Gastroesophageal sphincter (tissue), 4 donors: ENCODE measurements around the gene SDK1. TPM values are rescaled to one million over a fixed set of nuclear protein-coding genes. Genes with fewer than 3 reads are reported as not detected.

ENCODE experiments used
- ATAC-seq: fragments of 150-250 bp; one replicate; pipeline ENCODE4 v1.9.1; 2016; ENCODE audit warnings: mild to moderate bottlenecking, moderate library complexity
- H3K27ac ChIP-seq, 4 donors: fragments of 200-600 bp; sonication (generic) in 3 of 4; 1 replicate in 3 of 4; 2 replicates in 1 of 4; pipeline ENCODE4 v1.5.1; 2016 to 2019
- H3K27me3 ChIP-seq: fragments of 200-600 bp; sonication (generic); one replicate; pipeline ENCODE4 v1.5.1; 2019
- H3K36me3 ChIP-seq, 2 donors: fragments of 200-600 bp; sonication (generic); one replicate each; pipeline ENCODE4 v1.5.1; 2019; ENCODE audit warnings: control low read depth in 1 of 2
- H3K4me1 ChIP-seq, 3 donors: fragments of 200-600 bp; sonication (generic); 1 replicate in 2 of 3; 2 replicates in 1 of 3; pipeline ENCODE4 v1.5.1; 2016 to 2019; ENCODE audit warnings: control low read depth in 2 of 3
- H3K4me3 ChIP-seq, 2 donors: fragments of 200-600 bp; sonication (generic); one replicate each; pipeline ENCODE4 v1.5.1; 2019; ENCODE audit warnings: mild to moderate bottlenecking in 1 of 2, moderate library complexity in 1 of 2
- H3K9me3 ChIP-seq, 3 donors: fragments of 200-600 bp; sonication (generic); one replicate each; pipeline ENCODE4 v1.5.1; 2017 to 2019; ENCODE audit warnings: control low read depth in 2 of 3
- CTCF ChIP-seq, 4 experiments: fragments of 200-600 bp in 2 of 4; fragments of 450-650 bp in 2 of 4; sonication (generic) in 1 of 4; IDR thresholded peaks; one replicate each; pipeline ENCODE4 v1.5.1; 2017 to 2019; ENCODE audit warnings: antibody characterized with exemption in 4 of 4, mild to moderate bottlenecking in 2 of 4, moderate library complexity in 2 of 4
- EP300 ChIP-seq: sonication (generic); formaldehyde crosslinking; IDR thresholded peaks from one replicate; pipeline ENCODE4 v1.6.1; 2017; ENCODE audit warnings: antibody characterized with exemption, mild to moderate bottlenecking
- POLR2A ChIP-seq, 2 donors: fragments of 450-650 bp; IDR thresholded peaks; one replicate each; pipeline ENCODE4 v1.6.1; 2017; ENCODE audit warnings: antibody characterized with exemption in 2 of 2, mild to moderate bottlenecking in 2 of 2, moderate library complexity in 1 of 2
- POLR2AphosphoS5 ChIP-seq: sonication (generic); formaldehyde crosslinking; IDR thresholded peaks from one replicate; pipeline ENCODE4 v1.6.1; 2017; ENCODE audit warnings: antibody characterized with exemption
- WGBS, 2 donors: methylation state at CpG; one replicate each; pipeline ENCODE4 v1.1.5; 2018; ENCODE audit warnings: low coverage in 1 of 2; 5-methylcytosine and 5-hydroxymethylcytosine counted together
- total RNA-seq, 4 donors: library from RNA; depleted of rRNA; stranded (reverse); fragments of >200 nt; gene quantifications; one replicate each; pipeline ENCODE4 v1.1.0, GENCODE V29; 2016

The SDK1 gene
- total RNA-seq, 4 donors from 2014 or later = 6.1 to 13.6 (median 8.7) TPM

- Histone ChIP-seq H3K27ac (no peak overlapping the region), H3K4me1 (no peaks in the 10 kb centered on the region), H3K4me3 (no peak overlapping the region), H3K36me3 (no peaks in the 10 kb centered on the region), H3K27me3 (no peaks in the 10 kb centered on the region), H3K9me3 (no peaks in the 10 kb centered on the region)
- no peak for ATAC-seq
- TF ChIP-seq POLR2AphosphoS5 = no peak
- no peak for TF ChIP-seq POLR2A (IDR thresholded peaks at IDR 0.05)
- no peak for TF ChIP-seq CTCF (IDR thresholded peaks at IDR 0.05)
- no peak for TF ChIP-seq EP300
- WGBS, 2 donors = 80 to 90% methylated on average over 4 to 10 of the region's 25 CpGs
Observed at GRCh38 chr7:4237296-4238235, 936.5 kb downstream of the SDK1 start.

GRCh38 chr7:4238861-4239260, 937.8 kb downstream of the SDK1 start:
- no peak for ATAC-seq
- Histone ChIP-seq H3K4me3 (no peak overlapping the region), H3K4me1 (no peaks in the 10 kb centered on the region), H3K36me3 (no peaks in the 10 kb centered on the region), H3K27ac (no peak overlapping the region), H3K27me3 (no peaks in the 10 kb centered on the region), H3K9me3 (peaks cover 0 to 4% (median 0%) of the 10 kb centered on the region in 3 donors)
- TF ChIP-seq CTCF (IDR thresholded peaks at IDR 0.05) = no peak
- no peak for TF ChIP-seq EP300
- no peak for TF ChIP-seq POLR2A (IDR thresholded peaks at IDR 0.05)
- no peak for TF ChIP-seq POLR2AphosphoS5
- WGBS, 2 donors = 82 to 100% methylated on average over 1 to 5 of the region's 5 CpGs

GRCh38 chr7:4240042-4240441, 939.0 kb downstream of the SDK1 start:
- Histone ChIP-seq H3K27ac (no peak overlapping the region), H3K9me3 (peaks cover 0 to 14% (median 0%) of the 10 kb centered on the region in 3 donors), H3K4me3 (no peak overlapping the region), H3K36me3 (peaks cover 0 to 4% of the 10 kb centered on the region in 2 donors), H3K4me1 (no peaks in the 10 kb centered on the region), H3K27me3 (no peaks in the 10 kb centered on the region)
- no peak for TF ChIP-seq POLR2AphosphoS5
- no peak for TF ChIP-seq CTCF (IDR thresholded peaks at IDR 0.05)
- TF ChIP-seq EP300 = no peak
- TF ChIP-seq POLR2A (IDR thresholded peaks at IDR 0.05) = no peak
- WGBS, 2 donors = 83 to 84% methylated on average over 6 to 10 of the region's 10 CpGs
- ATAC-seq = no peak

- no peaks in the 10 kb centered on the region for H3K4me1 ChIP-seq
- H3K9me3 ChIP-seq = peaks cover 0 to 14% (median 0%) of the 10 kb centered on the region in 3 donors
- WGBS, 2 donors = 74 to 87% methylated on average over 13 to 14 of the region's 19 CpGs
- no peak for TF ChIP-seq CTCF (IDR thresholded peaks at IDR 0.05)
- no peak for TF ChIP-seq POLR2A (IDR thresholded peaks at IDR 0.05)
- no peak for TF ChIP-seq EP300
- no peak for TF ChIP-seq POLR2AphosphoS5
- H3K4me3 ChIP-seq = no peak overlapping the region
- peaks cover 0 to 8% of the 10 kb centered on the region in 2 donors for H3K36me3 ChIP-seq
- H3K27me3 ChIP-seq = no peaks in the 10 kb centered on the region
- H3K27ac ChIP-seq = no peak overlapping the region
- no peak for ATAC-seq
Observed at GRCh38 chr7:4240520-4241303, 939.7 kb downstream of the SDK1 start.
